HG03432 (cell line): ENCODE data around the gene FAM151A.
A peak's percentile ranks its signal among the peaks of the same experiment; 100 is the strongest.

Experiments used
- ATAC-seq: cut with Tn5 transposase; IDR thresholded peaks from one replicate; pipeline ENCODE4 v1.9.1; 2021; ENCODE audit warnings: mild to moderate bottlenecking, moderate library complexity; ENCODE audit not compliant: unreplicated experiment

The FAM151A gene

DNA sequence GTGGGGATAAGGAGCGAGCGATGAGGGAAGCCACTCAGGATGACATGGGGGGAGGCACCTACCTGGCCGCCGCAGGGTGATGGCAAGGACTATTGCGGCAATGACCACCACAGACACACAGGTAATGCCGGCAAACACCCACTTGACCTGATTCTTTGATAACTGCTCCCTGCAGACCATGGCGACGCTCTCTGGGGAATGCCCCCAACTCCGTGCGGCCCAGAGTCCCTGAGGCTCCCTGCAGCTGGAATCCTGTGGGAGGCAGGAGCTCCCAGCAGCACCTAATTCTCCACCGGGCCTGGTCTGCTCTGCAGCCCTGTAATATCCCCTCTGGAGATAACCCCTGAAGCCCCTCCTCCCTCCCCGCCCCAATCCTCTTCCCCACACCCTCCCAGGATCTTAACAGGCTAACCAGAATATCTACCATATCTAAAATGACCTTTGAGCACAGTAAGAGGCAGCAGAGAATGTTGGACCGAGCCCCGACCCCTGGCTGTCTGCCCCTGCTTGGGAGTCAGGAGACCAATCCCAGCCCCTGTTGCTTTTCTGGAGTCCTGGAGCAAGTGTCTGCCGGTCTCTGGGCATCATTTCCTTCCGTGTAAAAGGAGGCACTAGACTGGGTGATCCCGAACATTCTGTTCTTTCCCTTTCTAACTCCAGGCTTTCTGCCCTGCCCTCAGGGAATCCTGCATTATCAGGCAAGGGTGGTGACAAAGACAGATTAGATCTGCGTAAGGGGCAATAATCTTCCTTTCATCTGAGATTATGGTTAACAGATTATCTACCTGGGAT lies at the start of gene FAM151A:
Gene FAM151A (minus strand): TSS at position 310 of the 792 bp plus-strand sequence. CDS start 130 bp downstream, at position 180.
- ATAC-seq = no peak

GRCh38 chr1:54671985-54672608 lies 48.8 kb upstream of the FAM151A start:
- ATAC-seq = peak; percentile 72

- ATAC-seq = no peak
These were observed 45.2 kb upstream of the FAM151A start for GRCh38 chr1:54668567-54668966.

GRCh38 chr1:54667797-54668196 lies 44.5 kb upstream of the FAM151A start:
- no peak for ATAC-seq

DNA sequence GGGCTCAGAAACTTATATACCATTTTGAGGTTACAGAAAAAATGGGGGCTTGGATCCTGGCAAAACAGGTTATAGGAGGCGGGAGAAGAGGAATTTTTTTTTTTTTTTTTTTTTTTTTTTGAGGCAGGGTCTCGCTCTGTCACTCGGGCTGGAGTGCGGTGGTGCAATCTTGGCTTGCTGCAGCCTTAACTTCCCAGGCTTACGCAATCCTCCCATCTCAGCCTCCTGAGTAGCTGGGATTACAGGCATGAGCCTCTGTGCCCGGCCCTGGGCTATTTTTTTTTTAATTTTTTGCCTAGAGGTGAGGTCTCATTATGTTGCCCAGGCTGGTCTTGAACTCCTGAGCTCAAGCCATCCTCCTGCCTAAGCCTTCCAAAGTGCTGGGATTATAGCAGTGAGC lies 43.0 kb upstream of the FAM151A start:
- no peak for ATAC-seq

DNA sequence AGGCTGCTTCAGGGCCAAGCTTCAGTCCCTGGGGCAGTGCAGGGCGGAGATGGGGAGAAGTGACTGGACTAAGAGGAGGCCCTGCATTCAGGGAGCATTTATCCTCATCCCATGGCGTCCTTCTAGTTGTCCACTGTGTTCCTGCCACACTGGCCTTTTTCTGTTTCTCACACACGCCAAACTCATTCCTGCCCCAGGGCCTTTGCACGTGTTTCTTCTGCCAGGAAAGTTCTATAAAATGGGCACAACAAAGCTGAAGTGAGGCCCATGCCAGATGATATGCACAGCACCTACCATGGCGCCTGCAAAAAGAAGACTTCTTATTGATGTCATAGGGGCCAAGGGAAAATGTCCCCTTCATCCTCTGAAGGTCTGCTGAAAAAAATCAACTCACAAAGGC lies 42.5 kb upstream of the FAM151A start:
- no peak for ATAC-seq

GRCh38 chr1:54664364-54664763 lies 41.0 kb upstream of the FAM151A start:
- no peak for ATAC-seq

DNA sequence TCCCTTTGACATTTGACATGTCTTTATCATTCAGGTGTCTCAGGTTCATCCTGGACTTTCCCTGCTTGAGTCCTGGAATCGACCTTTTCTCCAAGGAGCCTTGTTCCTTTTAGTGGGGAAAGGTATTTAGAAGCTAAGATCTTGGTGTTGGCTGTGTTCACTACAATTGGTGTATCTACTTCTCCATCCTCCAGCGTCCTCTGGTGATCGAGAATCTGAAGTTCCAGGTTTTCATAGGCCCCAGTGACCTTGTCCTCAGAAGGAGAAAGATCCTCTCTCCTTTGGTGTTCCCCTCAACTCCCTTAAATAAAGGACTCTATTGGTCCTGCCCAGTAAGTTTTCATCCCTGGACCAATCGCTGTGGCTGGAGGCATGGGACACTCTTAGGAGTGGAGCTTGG lies 40.4 kb upstream of the FAM151A start:
- no peak for ATAC-seq

DNA sequence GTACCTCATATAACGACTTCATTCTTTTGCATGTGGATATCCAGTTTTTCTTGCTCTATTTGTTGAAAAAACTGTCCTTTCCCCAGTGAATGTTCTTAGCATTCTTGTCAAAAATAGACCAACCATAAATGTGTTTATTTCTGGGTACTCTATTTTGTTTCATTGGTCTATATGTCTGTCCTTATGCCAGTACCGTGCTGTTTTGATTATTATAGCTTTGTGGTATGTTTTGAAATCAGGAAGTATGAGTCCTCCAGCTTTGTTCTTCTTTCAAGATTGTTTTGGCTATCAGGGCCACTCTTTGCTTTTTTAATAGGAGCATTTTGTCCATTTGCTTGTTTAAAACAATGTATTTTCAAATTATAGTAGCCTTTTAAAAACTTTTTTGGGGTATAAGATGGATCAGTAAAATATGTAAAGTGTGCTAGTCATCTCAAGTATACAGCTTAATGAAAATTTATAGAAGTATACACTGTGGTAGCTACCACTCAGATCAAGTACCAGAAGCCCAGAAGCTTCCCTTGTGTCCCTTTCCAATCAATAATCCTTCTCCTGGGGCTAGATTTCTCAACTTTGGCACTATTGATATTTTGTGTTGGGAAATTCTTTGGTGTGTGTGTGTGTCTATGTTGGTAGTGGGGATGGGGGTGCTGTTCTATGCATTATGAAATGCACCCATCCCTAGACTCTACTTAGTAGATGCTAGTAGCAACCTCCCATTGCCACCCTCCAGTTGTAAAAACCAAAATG lies 35.0 kb upstream of the FAM151A start:
- no peak for ATAC-seq

GRCh38 chr1:54653036-54653435 lies 29.7 kb upstream of the FAM151A start:
- no peak for ATAC-seq

- no peak for ATAC-seq
These were observed 28.8 kb upstream of the FAM151A start for GRCh38 chr1:54652168-54652567.

- no peak for ATAC-seq
These were observed 28.3 kb upstream of the FAM151A start for GRCh38 chr1:54651608-54652007.

DNA sequence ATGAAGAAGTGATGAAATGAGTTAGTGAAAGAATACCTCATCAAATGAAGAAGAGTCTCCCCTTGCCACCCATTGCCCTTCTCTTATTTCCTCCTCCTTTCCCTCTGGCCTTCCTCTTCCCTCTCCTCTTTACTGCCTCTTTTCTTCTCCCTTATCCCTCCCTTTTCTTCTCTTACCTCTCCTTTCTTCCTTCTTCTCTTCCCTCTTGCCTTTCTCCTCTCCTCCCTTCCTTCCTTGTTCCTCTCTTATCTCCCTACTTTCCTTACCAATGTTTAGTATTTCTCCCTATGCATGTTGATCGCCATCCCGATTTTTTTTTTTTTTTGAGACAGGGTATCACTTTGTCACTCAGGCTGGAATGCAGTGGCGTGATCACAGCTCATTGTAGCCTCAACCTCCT lies 27.1 kb upstream of the FAM151A start:
- no peak for ATAC-seq

DNA sequence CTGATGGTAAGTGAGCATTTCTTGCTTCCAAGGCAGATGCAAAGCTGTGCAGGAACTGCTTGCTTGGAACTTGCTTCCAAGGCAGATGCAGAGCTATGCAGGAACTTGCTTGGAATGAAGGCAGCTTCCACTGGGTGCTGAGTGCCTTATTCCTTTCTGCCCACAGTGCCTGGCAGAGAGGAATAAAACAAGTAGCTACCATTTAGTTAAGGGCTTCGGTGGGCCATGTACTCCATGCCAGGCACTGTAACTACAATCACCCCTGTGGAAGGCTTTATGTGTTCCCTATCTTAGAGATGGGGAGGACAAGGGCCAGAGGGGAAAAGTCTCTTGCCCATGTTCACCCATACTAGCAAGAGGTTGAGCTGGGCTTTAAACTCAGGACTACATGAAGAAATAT lies 26.6 kb upstream of the FAM151A start:
- no peak for ATAC-seq

- ATAC-seq = no peak
These were observed 26.0 kb upstream of the FAM151A start for GRCh38 chr1:54649130-54649898.

GRCh38 chr1:54645806-54646676 lies 22.7 kb upstream of the FAM151A start:
- no peak for ATAC-seq

DNA sequence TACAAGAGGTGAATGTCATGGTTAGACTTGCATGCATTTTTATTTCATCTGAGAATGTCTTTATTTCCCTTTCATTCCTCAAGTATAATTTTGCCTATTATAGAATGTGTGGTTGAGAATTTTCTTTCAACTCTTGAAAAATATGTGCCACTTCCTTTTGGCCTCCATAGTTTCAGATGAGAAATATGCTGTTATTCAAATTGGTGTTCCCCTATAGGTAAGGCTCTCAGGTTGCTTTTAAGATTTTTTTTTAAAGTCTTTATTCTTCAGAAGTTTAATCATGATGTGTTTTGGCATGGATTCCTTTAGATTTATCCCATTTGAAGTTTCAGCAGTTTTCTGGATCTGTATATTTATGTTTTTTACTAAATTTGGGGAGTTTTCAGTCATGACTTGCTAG lies 20.4 kb upstream of the FAM151A start:
- no peak for ATAC-seq

GRCh38 chr1:54640863-54641836 lies 17.8 kb upstream of the FAM151A start, which contains the start of gene MROH7:
MROH7 (plus strand) TSS chr1:54641786; CDS start chr1:54652927, 11,141 bp downstream.
- ATAC-seq = no peak

- ATAC-seq = no peak
These were observed 17.0 kb upstream of the FAM151A start for GRCh38 chr1:54640361-54640760.
